ENCODE measurements around the gene CES1.
"Not testable (repeated sequence)": the region's sequence is repeated elsewhere in the genome, so short reads cannot be mapped to it uniquely, and the experiment has no call there.

Gene CES1

GRCh38 chr16:55830658-55831294 is 2.1 kb downstream of the CES1 start:
- Histone ChIP-seq H4K20me1 (ENCODE audit: insufficient read depth) (no peaks in the 10 kb centered on the region), H3K36me3 (ENCODE audit: insufficient read depth) (no peaks in the 10 kb centered on the region), H3K9ac (no peak overlapping the region), H3K4me2 (no peak overlapping the region), H2AFZ (ENCODE audit: low read depth) (no peak overlapping the region), H3K4me3 (IDR thresholded peaks at IDR 0.05; ENCODE audit: insufficient read depth, low read depth, low read length) (no peak overlapping the region), H3K4me1 (ENCODE audit: low read depth, poor library complexity, severe bottlenecking) (no peaks in the 10 kb centered on the region), H3K27me3 (ENCODE audit: insufficient read depth, low read depth) (no peaks in the 10 kb centered on the region), H3K79me2 (ENCODE audit: insufficient read depth, low read depth) (no peaks in the 10 kb centered on the region), H3K27ac (no peak overlapping the region)
- TF ChIP-seq CTCF (conservative IDR thresholded peaks at IDR 0.05; ENCODE audit: low read depth, low read length), result no peak

GRCh38 chr16:55829232-55829631 is 3.7 kb downstream of the CES1 start:
- not testable (repeated sequence) for H3K4me2 ChIP-seq; H3K27me3 ChIP-seq (ENCODE audit: insufficient read depth, low read depth); H2AFZ ChIP-seq (ENCODE audit: low read depth); H3K4me1 ChIP-seq (ENCODE audit: low read depth, poor library complexity, severe bottlenecking); H3K79me2 ChIP-seq (ENCODE audit: insufficient read depth, low read depth); H3K9ac ChIP-seq; H3K36me3 ChIP-seq (ENCODE audit: insufficient read depth); H3K4me3 ChIP-seq (IDR thresholded peaks at IDR 0.05; ENCODE audit: insufficient read depth, low read depth, low read length); H3K27ac ChIP-seq; H4K20me1 ChIP-seq (ENCODE audit: insufficient read depth)

GRCh38 chr16:55828680-55829079 is 4.2 kb downstream of the CES1 start:
- H3K27ac ChIP-seq, result no peak overlapping the region
- H3K79me2 ChIP-seq (ENCODE audit: insufficient read depth, low read depth), result no peaks in the 10 kb centered on the region
- no peak overlapping the region for H2AFZ ChIP-seq (ENCODE audit: low read depth)
- no peak overlapping the region for H3K4me3 ChIP-seq (IDR thresholded peaks at IDR 0.05; ENCODE audit: insufficient read depth, low read depth, low read length)
- no peaks in the 10 kb centered on the region for H3K27me3 ChIP-seq (ENCODE audit: insufficient read depth, low read depth)
- H3K4me2 ChIP-seq, result no peak overlapping the region
- no peak overlapping the region for H3K9ac ChIP-seq
- H4K20me1 ChIP-seq (ENCODE audit: insufficient read depth), result no peaks in the 10 kb centered on the region
- H3K36me3 ChIP-seq (ENCODE audit: insufficient read depth), result no peaks in the 10 kb centered on the region
- H3K4me1 ChIP-seq (ENCODE audit: low read depth, poor library complexity, severe bottlenecking), result no peaks in the 10 kb centered on the region
- TF ChIP-seq CTCF (conservative IDR thresholded peaks at IDR 0.05; ENCODE audit: low read depth, low read length), result no peak

- H3K27me3 ChIP-seq (ENCODE audit: insufficient read depth, low read depth), result no peaks in the 10 kb centered on the region
- TF ChIP-seq CTCF (conservative IDR thresholded peaks at IDR 0.05; ENCODE audit: low read depth, low read length), result no peak
- no peak overlapping the region for H3K9ac ChIP-seq
- no peak overlapping the region for H3K27ac ChIP-seq
- H3K4me1 ChIP-seq (ENCODE audit: low read depth, poor library complexity, severe bottlenecking), result no peaks in the 10 kb centered on the region
- H3K4me3 ChIP-seq (IDR thresholded peaks at IDR 0.05; ENCODE audit: insufficient read depth, low read depth, low read length), result no peak overlapping the region
- no peaks in the 10 kb centered on the region for H3K36me3 ChIP-seq (ENCODE audit: insufficient read depth)
- no peaks in the 10 kb centered on the region for H4K20me1 ChIP-seq (ENCODE audit: insufficient read depth)
- H2AFZ ChIP-seq (ENCODE audit: low read depth), result no peak overlapping the region
- H3K4me2 ChIP-seq, result no peak overlapping the region
- H3K79me2 ChIP-seq (ENCODE audit: insufficient read depth, low read depth), result no peaks in the 10 kb centered on the region
Observed at GRCh38 chr16:55825115-55825728, 7.7 kb downstream of the CES1 start.

GRCh38 chr16:55824473-55825000 is 8.4 kb downstream of the CES1 start:
- H3K36me3 ChIP-seq (ENCODE audit: insufficient read depth), result no peaks in the 10 kb centered on the region
- H2AFZ ChIP-seq (ENCODE audit: low read depth), result no peak overlapping the region
- no peak overlapping the region for H3K4me3 ChIP-seq (IDR thresholded peaks at IDR 0.05; ENCODE audit: insufficient read depth, low read depth, low read length)
- H3K9ac ChIP-seq, result no peak overlapping the region
- H3K79me2 ChIP-seq (ENCODE audit: insufficient read depth, low read depth), result no peaks in the 10 kb centered on the region
- no peaks in the 10 kb centered on the region for H3K27me3 ChIP-seq (ENCODE audit: insufficient read depth, low read depth)
- H3K4me1 ChIP-seq (ENCODE audit: low read depth, poor library complexity, severe bottlenecking), result no peaks in the 10 kb centered on the region
- H4K20me1 ChIP-seq (ENCODE audit: insufficient read depth), result no peaks in the 10 kb centered on the region
- H3K27ac ChIP-seq, result no peak overlapping the region
- H3K4me2 ChIP-seq, result no peak overlapping the region
- TF ChIP-seq CTCF (conservative IDR thresholded peaks at IDR 0.05; ENCODE audit: low read depth, low read length), result no peak

Data from KMS-11 (cell line).